ENCODE measurements around the gene UBE3B.

- TF ChIP-seq CTCF (IDR thresholded peaks at IDR 0.05) (no peak), POLR2A (IDR thresholded peaks at IDR 0.05) (no peak)
Measured at GRCh38 chr12:109535863-109536250, 58.4 kb downstream of the UBE3B start.
